Measurements from ENCODE around the gene FLAD1. TPM values are rescaled to one million over a fixed set of nuclear protein-coding genes. Genes with fewer than 3 reads are reported as not detected.

Gene FLAD1
- total and polyA plus RNA-seq, 2 of the 4 experiments (the other 2 are of a cell fraction): 26.3 to 37.3 TPM

- DNase-seq (no peak), ATAC-seq (ENCODE audit: low read depth) (peak; percentile 9)
- H4K8ac ChIP-seq (ENCODE audit: low read depth in 2 of 2, low read length in 2 of 2): peak within 1 kb of the TSS; percentile 92 to 98
- H3K14ac ChIP-seq (replicated peaks; ENCODE audit: low read depth, low read length): peak within 1 kb of the TSS; percentile 100
- peak within 1 kb of the TSS; percentile 93 for H3K56ac ChIP-seq (ENCODE audit: extremely low read depth, insufficient read depth, low read length)
- H4K91ac ChIP-seq (ENCODE audit: insufficient read depth, low read depth, low read length): peak within 1 kb of the TSS; percentile 98
- H3K9me1 ChIP-seq (ENCODE audit: insufficient read depth, low read length): peaks cover 12% of the 10 kb centered on the region
- H3K9me3 ChIP-seq (ENCODE audit: control insufficient read depth, insufficient read depth, low read length): no peaks in the 10 kb centered on the region
- peak within 1 kb of the TSS; percentile 92 for H4K5ac ChIP-seq (ENCODE audit: low read depth, low read length)
- no peaks in the 10 kb centered on the region; the same call in none of the 2 replicates for H3K36me3 ChIP-seq (ENCODE audit: control insufficient read depth, insufficient read depth, low read length)
- intact Hi-C loops (cut with micrococcal nuclease) (loop anchor here (5.0 kb wide), 1 partner anchor 50 kb away; the partner anchor contains the start of gene ADAM15), in situ Hi-C loops (cut with MboI; ENCODE audit: low sequenced_read_pairs) (no loop called here), dilution Hi-C loops (cut with HindIII; ENCODE audit: low sequenced_read_pairs, unreplicated experiment) (no loop called here)
- peak within 1 kb of the TSS; percentile 99 for H3K23ac ChIP-seq (ENCODE audit: low read depth, low read length)
- peak within 1 kb of the TSS; percentile 95 for H3K9ac ChIP-seq (ENCODE audit: low read depth, low read length)
- H2BK5ac ChIP-seq (ENCODE audit: low read depth, low read length, poor library complexity, severe bottlenecking): peak within 1 kb of the TSS; percentile 94
- H2BK15ac ChIP-seq (ENCODE audit: low read depth, low read length): peak within 1 kb of the TSS; percentile 95; the same call in 2 of the 3 replicates
- peaks cover 14 to 66% of the 10 kb centered on the region in 2 experiments for H3K79me1 ChIP-seq (ENCODE audit: low read depth in 1 of 2, low read length in 2 of 2)
- H2AFZ ChIP-seq (replicated peaks; ENCODE audit: low read length, poor library complexity): peak within 1 kb of the TSS; percentile 93
- ChIA-PET POLR2A (ENCODE audit: unreplicated experiment) (no interaction called here), CTCF (interaction anchor here (0.6 to 1.6 kb wide), 2 partner anchors 14 to 16 kb away, joined by 3 to 7 read pairs; no protein-coding TSS in a partner anchor)
- peak within 1 kb of the TSS; percentile 99 for H3K4ac ChIP-seq (ENCODE audit: low read depth, low read length)
- no TSS peak for BruUV-seq (replicated peaks)
- peak within 1 kb of the TSS; percentile 70 for H2BK20ac ChIP-seq (ENCODE audit: low read depth, low read length)
- no peak for TF ChIP-seq RFX5 (IDR thresholded peaks at IDR 0.05; ENCODE audit: low read depth, low read length)
- no peak for TF ChIP-seq RAD21 (IDR thresholded peaks at IDR 0.05; ENCODE audit: low read length)
- TF ChIP-seq MAZ (IDR thresholded peaks at IDR 0.05; ENCODE audit: borderline replicate concordance, low read depth, low read length): no peak
- TF ChIP-seq NFE2L2 (IDR thresholded peaks at IDR 0.05; ENCODE audit: low read depth, low read length): no peak
- no peak for TF ChIP-seq POLR2A (IDR thresholded peaks at IDR 0.05; ENCODE audit: low read depth, low read length)
- TF ChIP-seq FOS (IDR thresholded peaks at IDR 0.05; ENCODE audit: low read depth, low read length): no peak
- TF ChIP-seq RCOR1 (IDR thresholded peaks at IDR 0.05; ENCODE audit: insufficient replicate concordance, low read length): no peak
- no peak for TF ChIP-seq MAFK (IDR thresholded peaks at IDR 0.05; ENCODE audit: low read depth, low read length)
- TF ChIP-seq USF2 (IDR thresholded peaks at IDR 0.05; ENCODE audit: low read depth, low read length): no peak
- H3K4me2 ChIP-seq (ENCODE audit: low read depth, low read length): peak within 1 kb of the TSS; percentile 97
- no peaks in the 10 kb centered on the region for H3K27me3 ChIP-seq (ENCODE audit: control insufficient read depth, insufficient read depth, low read length)
- no peaks in the 10 kb centered on the region for H4K20me1 ChIP-seq (ENCODE audit: insufficient read depth, low read length)
- peak within 1 kb of the TSS; percentile 99 for H2AK9ac ChIP-seq (replicated peaks; ENCODE audit: low read depth, low read length, poor library complexity)
- peak within 1 kb of the TSS; percentile 96 for H3K18ac ChIP-seq (ENCODE audit: low read depth, low read length)
- H3K4me1 ChIP-seq (ENCODE audit: control insufficient read depth, insufficient read depth, low read length): peaks cover 21% of the 10 kb centered on the region
- H3K4me3 ChIP-seq (ENCODE audit: insufficient read depth, low read depth, low read length): peak within 1 kb of the TSS; percentile 98
- 0% methylated on average over 11 of the region's 35 CpGs; no CpG with 5 or more reads in 1 of the 2 experiments for WGBS, 2 experiments (ENCODE audit: extremely low coverage in 2 of 2, insufficient read length in 1 of 2)
- peak within 1 kb of the TSS; percentile 99 for H3K27ac ChIP-seq (ENCODE audit: insufficient read depth, low read length)
- peak within 1 kb of the TSS; percentile 93 for H2BK120ac ChIP-seq (ENCODE audit: low read depth, low read length)
- H2AK5ac ChIP-seq (ENCODE audit: low read depth, low read length): peak within 1 kb of the TSS; percentile 99
Observed at GRCh38 chr1:155002464-155003226, 19.5 kb downstream of the FLAD1 start, which contains the start of gene ZBTB7B. TSS of gene ZBTB7B (plus strand) at chr1:155002802. CDS start at chr1:155014661, 11,859 bp downstream.
